Endometrial microvascular endothelial cells (primary cell): Measurements from ENCODE around the gene SPI1. TPM values are rescaled to one million over a fixed set of nuclear protein-coding genes. Genes with fewer than 3 reads are reported as not detected.

Experiments
- in situ Hi-C: cut with HindIII; loops from 2 replicates; pipeline ENCODE4 v1.10.0; 2017; ENCODE audit warnings: low sequenced_read_pairs, low pct_unique_long_range_greater_than_20kb; ENCODE audit errors: inconsistent ontology term
- total RNA-seq: library from RNA; depleted of rRNA; stranded (reverse); fragments of >200 nt; gene quantifications from one replicate; pipeline ENCODE4 v1.2.3, GENCODE V29; 2015; ENCODE audit errors: inconsistent ontology term

Gene SPI1
- total RNA-seq, 1 donor from 2014 or later: not detected

DNA sequence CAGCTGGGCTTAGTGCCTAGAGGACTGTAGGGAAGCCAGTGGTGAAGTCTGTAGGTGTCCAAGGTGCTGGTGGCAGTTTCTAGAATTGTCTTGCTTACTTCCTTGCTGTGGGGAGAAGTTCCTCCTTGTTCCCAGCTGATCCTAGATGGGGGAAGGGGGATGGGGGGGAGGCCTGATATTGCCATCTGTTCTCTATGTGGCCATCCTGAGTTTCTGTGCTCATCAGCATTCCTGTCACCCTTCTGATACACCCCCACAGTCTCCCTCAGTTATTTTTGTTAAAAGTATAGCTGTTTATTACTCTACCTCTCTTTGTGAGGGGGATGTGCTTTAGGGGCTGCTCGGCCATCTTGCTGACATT is 71.9 kb downstream of the SPI1 start:
- in situ Hi-C loops: no loop called here

- in situ Hi-C loops: no loop called here
Observed at GRCh38 chr11:47305734-47306483, 72.4 kb downstream of the SPI1 start.

Other genes with a start within 250 kb of the SPI1 start
- gene ARFGAP2, start 201.7 kb downstream of the SPI1 start, total RNA-seq: 186 TPM
- gene PACSIN3, start 192.1 kb downstream of the SPI1 start, total RNA-seq: 12.0 TPM
- gene DDB2, start 163.6 kb downstream of the SPI1 start, total RNA-seq: 84.0 TPM
- gene ACP2, start 129.7 kb downstream of the SPI1 start, total RNA-seq: 72.4 TPM
- 4.6 TPM for gene NR1H3, start 120.6 kb downstream of the SPI1 start, total RNA-seq
- gene MADD, start 108.4 kb downstream of the SPI1 start, total RNA-seq: 27.1 TPM
- not detected for gene MYBPC3, start 25.8 kb downstream of the SPI1 start, total RNA-seq
- 133 TPM for gene SLC39A13, start 30.0 kb upstream of the SPI1 start, total RNA-seq
- gene PSMC3, start 47.9 kb upstream of the SPI1 start, total RNA-seq: 238 TPM
- not detected for gene RAPSN, start 70.6 kb upstream of the SPI1 start, total RNA-seq
- 86.2 TPM for gene CELF1, start 174.6 kb upstream of the SPI1 start, total RNA-seq
- 107 TPM for gene PTPMT1, start 187.1 kb upstream of the SPI1 start, total RNA-seq
- 26.3 TPM for gene KBTBD4, start 200.4 kb upstream of the SPI1 start, total RNA-seq
- 78.7 TPM for gene NDUFS3, start 200.5 kb upstream of the SPI1 start, total RNA-seq
- not detected for gene FAM180B, start 208.1 kb upstream of the SPI1 start, total RNA-seq
- gene C1QTNF4, start 215.9 kb upstream of the SPI1 start, total RNA-seq: not detected